Adrenal gland (tissue), 12 donors: ENCODE results near the gene PSMD7. TPM values are rescaled to one million over a fixed set of nuclear protein-coding genes. Genes with fewer than 3 reads are reported as not detected.

Experiments used
- DNase-seq, 7 donors: peaks; one replicate each; pipeline ENCODE4 v3.0.0-alpha.2; 2019 to 2020
- H3K27ac ChIP-seq, 5 donors: fragments of 200-600 bp; sonication (generic) in 4 of 5; 1 replicate in 3 of 5; 2 replicates in 2 of 5; pipeline versions ENCODE4 v1.5.1 to v1.8.0; 2016 to 2020; ENCODE audit warnings: mild to moderate bottlenecking in 1 of 5
- H3K27me3 ChIP-seq: fragments of 200-600 bp; 2 replicates; pipeline ENCODE4 v1.8.0; 2021
- H3K36me3 ChIP-seq, 2 donors: fragments of 200-600 bp; replicated peaks in 1 of 2; 1 replicate in 1 of 2; 2 replicates in 1 of 2; pipeline versions ENCODE4 v1.5.1 to v1.8.0; 2018 to 2022
- H3K4me1 ChIP-seq, 2 donors: fragments of 200-600 bp; replicated peaks in 1 of 2; 1 replicate in 1 of 2; 2 replicates in 1 of 2; pipeline versions ENCODE4 v1.5.1 to v1.8.0; 2018 to 2021
- H3K4me3 ChIP-seq, 4 donors: fragments of 200-600 bp; sonication (generic) in 3 of 4; one replicate each; pipeline ENCODE4 v1.5.1; 2016 to 2018
- H3K9me3 ChIP-seq, 3 donors: fragments of 200-600 bp; sonication (generic) in 1 of 3; replicated peaks in 1 of 3; 1 replicate in 2 of 3; 2 replicates in 1 of 3; pipeline versions ENCODE4 v1.5.1 to v1.8.0; 2016 to 2021
- CTCF ChIP-seq, 6 experiments: fragments of 450-650 bp in 4 of 6; fragments of 200-600 bp in 2 of 6; sonication (generic) in 1 of 6; IDR thresholded peaks; 1 replicate in 5 of 6; 2 replicates in 1 of 6; pipeline versions ENCODE4 v1.5.1 to v1.8.0; 2016 to 2021; ENCODE audit warnings: antibody characterized with exemption in 6 of 6, mild to moderate bottlenecking in 2 of 6, moderate library complexity in 1 of 6
- POLR2A ChIP-seq, 2 donors: fragments of 450-650 bp; IDR thresholded peaks; one replicate each; pipeline ENCODE4 v1.6.1; 2017; ENCODE audit warnings: antibody characterized with exemption in 2 of 2, mild to moderate bottlenecking in 2 of 2, moderate library complexity in 1 of 2
- WGBS, 4 donors: extraction: QIAGEN DNeasy Blood & Tissue Kit in 2 of 4; methylation state at CpG; one replicate each; pipeline versions ENCODE4 v1.1.5 to v1.1.7; 2013 to 2017; 5-methylcytosine and 5-hydroxymethylcytosine counted together
- intact Hi-C, 2 donors: fragments of 100-400 bp; cut with DNase I; formaldehyde crosslinking; loops; one replicate each; pipeline versions ENCODE4 v1.14.1 to v1.15.0; 2022 to 2023
- polyA plus RNA-seq, 3 donors: library from polyadenylated mRNA; stranded (reverse); fragments of 200-250 nt in 2 of 3; fragments of 350-450 nt in 1 of 3; fragmentation: Illumina TruSeq in 1 of 3; extraction: RNeasy Lipid Tissue Mini Kit (QIAGEN cat#74804) in 1 of 3; gene quantifications; one replicate each; pipeline ENCODE4 v1.2.3, GENCODE V29; 2013 to 2014
- total RNA-seq, 9 donors: library from RNA; depleted of rRNA in 4 of 9; stranded (reverse); fragments of >200 nt in 4 of 9; fragments of 120-200 nt in 1 of 9; fragmentation: NEBNext Ultra II Directional in 1 of 9; extraction: Animal tissue kit (Norgen Biotek cat#: 25700) in 1 of 9; gene quantifications; one replicate each; pipeline versions ENCODE4 v1.1.0 to v1.2.4, GENCODE V29; 2013 to 2023
- donor health status: healthy with polysubstance abuse.
- donor health status: Bipolar disorder and iron deficiency.
- donor health status: DM: yes; HTN: yes; CAD: no.
- donor health status: DM: no; HTN: no; CAD: no.
- donor health status: DM: no; HTN: no; CAD: no.
- donor health status: DM: yes; HTN: yes; CAD: no.

The PSMD7 gene
- total and polyA plus RNA-seq, 12 donors = 52.1 to 233 (median 89.4) TPM

- Histone ChIP-seq H3K4me1 (no peaks in the 10 kb centered on the region), H3K27me3 (no peaks in the 10 kb centered on the region), H3K27ac (no peak overlapping the region), H3K9me3 (no peaks in the 10 kb centered on the region), H3K36me3 (no peaks in the 10 kb centered on the region), H3K4me3 (no peak overlapping the region)
- TF ChIP-seq POLR2A (IDR thresholded peaks at IDR 0.05) = no peak
- TF ChIP-seq CTCF (IDR thresholded peaks at IDR 0.05) = no peak
- DNase-seq = no peak
- intact Hi-C loops = no loop called here
- WGBS, 4 donors = 80 to 92% (median 87%) methylated on average over 3 of the region's 3 CpGs
Observed at GRCh38 chr16:74264811-74265210, 31.8 kb upstream of the PSMD7 start.

DNA sequence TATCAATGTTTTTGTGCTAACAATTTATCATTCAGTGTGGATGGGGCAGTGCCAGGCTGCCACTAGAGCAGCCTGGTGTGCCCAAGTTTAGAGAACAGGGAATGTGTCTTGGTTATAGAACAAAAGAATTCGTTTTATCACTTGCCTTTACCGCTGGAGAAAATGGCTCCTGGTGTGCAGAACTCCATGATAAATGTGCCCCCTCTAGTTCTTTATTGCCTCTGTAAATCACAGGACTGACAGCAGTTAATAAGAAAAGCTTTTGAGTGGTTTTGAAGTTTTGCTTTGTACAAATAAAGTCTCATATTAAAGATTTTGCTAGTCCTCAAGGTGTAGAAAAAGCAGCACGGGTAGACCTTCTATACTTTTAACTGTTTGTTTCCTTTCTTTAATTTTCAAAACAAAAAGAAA lies 28.2 kb upstream of the PSMD7 start:
- no peak for TF ChIP-seq CTCF (IDR thresholded peaks at IDR 0.05)
- no peak for TF ChIP-seq POLR2A (IDR thresholded peaks at IDR 0.05)
- Histone ChIP-seq H3K36me3 (no peaks in the 10 kb centered on the region), H3K27me3 (no peaks in the 10 kb centered on the region), H3K4me3 (no peak overlapping the region), H3K27ac (no peak overlapping the region), H3K9me3 (no peaks in the 10 kb centered on the region), H3K4me1 (no peaks in the 10 kb centered on the region)
- WGBS, 4 donors = 38 to 46% (median 44%) methylated on average over 3 of the region's 3 CpGs
- DNase-seq = no peak
- intact Hi-C loops = no loop called here

DNA sequence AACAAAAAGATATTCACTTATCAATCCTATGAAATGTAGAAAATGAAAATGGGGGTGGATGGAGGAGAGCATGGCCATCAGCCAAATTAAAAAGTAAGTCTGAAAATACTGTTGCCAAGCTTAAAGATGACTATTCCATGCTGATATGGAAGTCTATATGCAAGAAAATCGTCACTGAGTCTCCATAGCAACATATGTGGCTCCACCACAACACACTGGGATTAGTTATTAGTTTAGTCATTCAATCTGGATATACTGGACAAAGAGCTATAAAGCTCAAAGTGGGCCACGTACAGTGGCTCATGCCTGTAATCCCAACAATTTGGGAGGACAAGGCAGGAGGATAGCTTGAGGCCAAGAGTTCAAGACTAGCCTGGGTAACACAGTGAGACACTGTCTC lies 24.7 kb upstream of the PSMD7 start:
- Histone ChIP-seq H3K36me3 (no peaks in the 10 kb centered on the region), H3K4me1 (no peaks in the 10 kb centered on the region), H3K9me3 (no peaks in the 10 kb centered on the region), H3K27me3 (no peaks in the 10 kb centered on the region), H3K4me3 (no peak overlapping the region), H3K27ac (no peak overlapping the region)
- DNase-seq = no peak
- TF ChIP-seq POLR2A (IDR thresholded peaks at IDR 0.05) = no peak
- no peak for TF ChIP-seq CTCF (IDR thresholded peaks at IDR 0.05)
- 66 to 85% (median 78%) methylated on average over 2 of the region's 2 CpGs for WGBS, 4 donors
- intact Hi-C loops = no loop called here

GRCh38 chr16:74275031-74275636 lies 21.5 kb upstream of the PSMD7 start:
- no peak for DNase-seq
- Histone ChIP-seq H3K36me3 (no peaks in the 10 kb centered on the region), H3K27ac (no peak overlapping the region), H3K9me3 (no peaks in the 10 kb centered on the region), H3K27me3 (no peaks in the 10 kb centered on the region), H3K4me1 (no peaks in the 10 kb centered on the region), H3K4me3 (no peak overlapping the region)
- no peak for TF ChIP-seq POLR2A (IDR thresholded peaks at IDR 0.05)
- TF ChIP-seq CTCF (IDR thresholded peaks at IDR 0.05) = peak; percentile 40 to 64 (median 54)
- 23 to 29% (median 26%) methylated on average over 2 of the region's 2 CpGs for WGBS, 4 donors
- intact Hi-C loops = no loop called here
